Measurements from ENCODE around the gene YDJC. TPM values are rescaled to one million over a fixed set of nuclear protein-coding genes. Genes with fewer than 3 reads are reported as not detected.

Gene YDJC
- total RNA-seq, 4 donors from 2014 or later: 34.1 to 53.8 (median 39.6) TPM

- DNase-seq: peak; percentile 13
- Histone ChIP-seq H3K36me3 (no peaks in the 10 kb centered on the region), H3K9me3 (no peaks in the 10 kb centered on the region), H3K4me3 (peak overlapping the region; percentile 33 to 70 (median 56)), H3K4me1 (peaks cover 7 to 31% (median 16%) of the 10 kb centered on the region in 3 donors), H3K27me3 (peaks cover 0 to 26% (median 0%) of the 10 kb centered on the region in 4 donors), H3K27ac (peak overlapping the region; percentile 24 to 78 (median 53))
- 2 to 4% methylated on average over 6 to 7 of the region's 79 CpGs for WGBS, 2 donors
- intact Hi-C loops (cut with DNase I): no loop called here
- TF ChIP-seq CTCF (IDR thresholded peaks at IDR 0.05) (peak in 1 of 6 experiments; percentile 35), POLR2A (IDR thresholded peaks at IDR 0.05) (peak in 1 of 4 donors; percentile 49)
Measured at GRCh38 chr22:21657360-21658032, 27.7 kb upstream of the YDJC start.

- H3K9me3 ChIP-seq: no peaks in the 10 kb centered on the region
- H3K4me3 ChIP-seq: peak overlapping the region; percentile 33 to 70 (median 56)
- intact Hi-C loops (cut with DNase I): no loop called here
- peaks cover 0 to 26% (median 0%) of the 10 kb centered on the region in 4 donors for H3K27me3 ChIP-seq
- DNase-seq: no peak
- no peaks in the 10 kb centered on the region for H3K36me3 ChIP-seq
- WGBS, 2 donors: 26 to 44% methylated on average over 17 of the region's 17 CpGs
- H3K4me1 ChIP-seq: peaks cover 12 to 36% (median 19%) of the 10 kb centered on the region in 3 donors
- no peak for TF ChIP-seq POLR2A (IDR thresholded peaks at IDR 0.05)
- no peak for TF ChIP-seq CTCF (IDR thresholded peaks at IDR 0.05)
- peak overlapping the region in 3 of 4 donors; percentile 47 to 78 (median 58) for H3K27ac ChIP-seq
Measured at GRCh38 chr22:21657020-21657359, 27.2 kb upstream of the YDJC start.

- TF ChIP-seq POLR2A (IDR thresholded peaks at IDR 0.05): no peak
- intact Hi-C loops (cut with DNase I): no loop called here
- Histone ChIP-seq H3K4me1 (peaks cover 19 to 45% (median 21%) of the 10 kb centered on the region in 3 donors), H3K27ac (peak overlapping the region in 2 of 4 donors; percentile 21 to 51), H3K27me3 (peaks cover 0 to 19% (median 0%) of the 10 kb centered on the region in 4 donors), H3K4me3 (peak overlapping the region; percentile 39 to 87 (median 56)), H3K36me3 (peaks cover 0 to 12% (median 0%) of the 10 kb centered on the region in 3 donors), H3K9me3 (no peaks in the 10 kb centered on the region)
- 11 to 72% methylated on average over 6 to 12 of the region's 40 CpGs for WGBS, 2 donors
- DNase-seq: no peak
Measured at GRCh38 chr22:21652547-21653545, 23.0 kb upstream of the YDJC start.

- Histone ChIP-seq H3K4me3 (peak overlapping the region; percentile 39 to 87 (median 56)), H3K4me1 (peaks cover 14 to 37% (median 16%) of the 10 kb centered on the region in 3 donors), H3K36me3 (peaks cover 0 to 12% (median 0%) of the 10 kb centered on the region in 3 donors), H3K27me3 (peaks cover 0 to 12% (median 0%) of the 10 kb centered on the region in 4 donors), H3K27ac (peak overlapping the region; percentile 21 to 66 (median 50)), H3K9me3 (no peaks in the 10 kb centered on the region)
- intact Hi-C loops (cut with DNase I): no loop called here
- 0% methylated on average over 5 to 38 of the region's 44 CpGs for WGBS, 2 donors
- TF ChIP-seq POLR2A (IDR thresholded peaks at IDR 0.05): no peak
- DNase-seq: peak; percentile 25
Measured at GRCh38 chr22:21652010-21652546, 22.3 kb upstream of the YDJC start.

GRCh38 chr22:21651521-21652009 lies 21.7 kb upstream of the YDJC start:
- intact Hi-C loops (cut with DNase I): no loop called here
- Histone ChIP-seq H3K27ac (peak overlapping the region in 3 of 4 donors; percentile 21 to 51 (median 27)), H3K36me3 (peaks cover 0 to 12% (median 0%) of the 10 kb centered on the region in 3 donors), H3K4me1 (peaks cover 13 to 36% (median 16%) of the 10 kb centered on the region in 3 donors), H3K27me3 (peaks cover 0 to 6% (median 0%) of the 10 kb centered on the region in 4 donors), H3K4me3 (peak overlapping the region; percentile 39 to 87 (median 56)), H3K9me3 (no peaks in the 10 kb centered on the region)
- no peak for DNase-seq
- TF ChIP-seq POLR2A (IDR thresholded peaks at IDR 0.05) (no peak), CTCF (IDR thresholded peaks at IDR 0.05) (no peak)
- 0 to 12% methylated on average over 14 to 16 of the region's 29 CpGs for WGBS, 2 donors
